D341Med (cell line): Measurements from ENCODE around the gene TMEM186.
"Not testable (repeated sequence)": the region's sequence is repeated elsewhere in the genome, so short reads cannot be mapped to it uniquely, and the experiment has no call there.

Source experiments
- DNase-seq: peaks from one replicate; pipeline ENCODE4 v3.0.0; 2012; ENCODE audit warnings: low spot score

Gene TMEM186, protein sequence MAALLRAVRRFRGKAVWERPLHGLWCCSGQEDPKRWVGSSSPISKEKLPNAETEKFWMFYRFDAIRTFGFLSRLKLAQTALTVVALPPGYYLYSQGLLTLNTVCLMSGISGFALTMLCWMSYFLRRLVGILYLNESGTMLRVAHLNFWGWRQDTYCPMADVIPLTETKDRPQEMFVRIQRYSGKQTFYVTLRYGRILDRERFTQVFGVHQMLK

DNA sequence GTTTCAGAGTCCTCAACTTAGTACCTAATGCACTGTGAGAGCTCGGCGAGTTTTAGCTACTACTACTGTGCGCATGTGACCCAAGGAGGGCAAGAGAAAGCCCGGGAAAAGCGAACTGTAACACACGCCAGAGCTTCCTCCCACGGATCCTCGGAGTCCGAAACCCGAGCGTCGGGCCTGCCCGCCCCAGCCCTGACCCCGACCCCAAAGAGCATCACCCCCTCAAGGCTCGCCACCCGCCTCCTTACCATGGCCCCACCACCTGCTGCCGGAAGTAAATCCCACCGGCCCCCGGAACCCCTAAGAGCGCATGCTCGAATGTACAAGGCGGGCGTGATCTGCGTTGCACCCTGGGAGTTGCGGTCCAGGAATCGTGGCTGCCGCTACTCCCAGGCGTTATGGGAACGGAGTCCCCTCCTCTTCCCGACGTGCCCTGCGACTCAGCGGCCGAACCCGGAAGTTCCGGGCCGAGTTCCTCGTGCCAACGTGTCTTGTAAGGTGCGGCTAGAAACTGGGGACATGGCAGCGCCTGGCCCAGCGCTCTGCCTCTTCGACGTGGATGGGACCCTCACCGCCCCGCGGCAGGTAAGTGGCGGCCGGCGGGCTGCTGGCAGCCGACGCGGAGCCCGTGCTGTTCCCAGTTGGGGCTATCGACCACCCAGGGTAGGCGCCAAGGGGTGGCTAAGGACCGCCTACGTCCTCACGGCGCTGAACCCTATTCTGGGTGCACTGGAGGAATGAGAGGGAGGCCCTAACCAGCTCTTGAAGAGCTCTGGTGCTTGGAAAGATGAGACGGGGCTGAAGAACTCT is at the start of gene TMEM186, which contains the start of gene PMM2:
TSS of gene TMEM186 (minus strand) at position 276 of the 810 bp plus-strand sequence. CDS start at position 251, 25 bp downstream.
TSS of gene PMM2 (plus strand) at position 476 of the 810 bp plus-strand sequence. CDS start at position 520, 44 bp downstream.
- DNase-seq: peak; percentile 96

GRCh38 chr16:8847145-8847544 is 49.7 kb upstream of the TMEM186 start:
- peak; percentile 24 for DNase-seq

- DNase-seq: peak; percentile 12
These were observed 49.0 kb upstream of the TMEM186 start for GRCh38 chr16:8846401-8846932.

DNA sequence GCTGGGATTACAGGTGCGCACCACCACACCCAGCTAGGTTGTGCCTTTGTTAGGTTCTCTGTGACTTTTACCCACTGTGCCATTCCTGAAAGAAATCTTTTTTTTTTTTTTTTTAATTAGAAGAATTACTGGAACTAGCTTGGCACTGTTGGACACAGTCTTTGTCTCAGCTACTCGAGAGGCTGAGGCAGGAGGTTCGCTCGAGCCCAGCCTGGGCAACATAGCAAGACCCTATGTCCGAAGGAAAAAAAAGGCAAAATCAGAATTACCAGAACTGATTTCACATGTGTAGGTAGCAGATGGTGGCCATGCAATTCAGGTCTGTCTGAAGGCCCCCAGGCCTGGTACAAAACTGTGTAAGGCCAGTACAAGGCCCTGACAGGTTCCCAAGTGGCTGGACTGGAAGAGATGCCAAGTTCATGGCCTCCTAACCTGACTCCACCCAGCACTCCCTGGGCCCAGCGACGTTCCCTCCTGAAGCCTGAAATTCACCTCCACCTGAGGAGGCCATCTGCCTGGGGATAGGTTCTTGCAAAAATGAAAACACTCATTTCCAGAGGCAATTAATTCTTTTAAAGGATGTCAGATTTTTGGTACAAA is 48.4 kb upstream of the TMEM186 start:
- DNase-seq: peak; percentile 12

GRCh38 chr16:8843296-8843695 is 45.9 kb upstream of the TMEM186 start:
- not testable (repeated sequence) for DNase-seq

- DNase-seq: not testable (repeated sequence)
These were observed 44.6 kb upstream of the TMEM186 start for GRCh38 chr16:8842016-8842415.

DNA sequence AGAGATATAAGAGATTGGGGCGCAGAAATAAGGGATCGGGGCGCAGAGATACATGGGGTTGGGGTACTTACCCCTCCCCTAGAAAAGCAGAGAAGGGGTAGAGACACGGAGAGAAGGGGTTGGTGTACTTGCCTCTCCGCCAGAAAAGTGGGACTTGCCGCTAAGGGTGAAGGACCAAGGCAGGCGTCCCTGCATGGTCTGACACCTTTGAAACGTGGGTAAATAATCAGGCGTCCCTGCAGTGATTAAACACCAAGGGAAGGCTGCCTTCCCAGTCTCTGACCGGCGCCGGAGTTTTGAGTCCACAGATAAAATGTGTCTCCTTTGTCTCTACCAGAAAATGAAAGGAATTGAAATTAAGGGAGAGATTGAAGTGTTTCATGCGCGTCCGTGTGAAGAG is 40.2 kb upstream of the TMEM186 start:
- not testable (repeated sequence) for DNase-seq

GRCh38 chr16:8836797-8837196 is 39.4 kb upstream of the TMEM186 start:
- DNase-seq: not testable (repeated sequence)

DNA sequence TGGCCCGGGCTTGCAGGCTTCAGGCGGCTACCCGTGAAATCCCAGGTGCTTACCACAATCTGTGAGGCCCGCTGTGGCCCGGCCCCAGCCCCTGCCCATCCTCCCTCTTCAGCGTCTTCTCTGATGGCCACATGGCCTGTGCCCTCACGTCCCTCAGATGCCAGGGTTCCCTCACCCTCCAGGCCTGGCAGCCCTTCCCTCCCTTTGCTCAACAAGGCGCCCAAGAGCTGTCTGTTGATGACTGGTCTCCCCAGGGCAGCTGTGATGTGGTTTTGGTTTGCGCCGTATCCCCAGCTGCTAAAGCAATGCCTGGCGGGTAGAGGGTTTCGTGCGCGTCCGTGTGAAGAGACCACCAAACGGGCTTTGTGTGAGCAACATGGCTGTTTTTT is 35.3 kb upstream of the TMEM186 start:
- DNase-seq: no peak

GRCh38 chr16:8831871-8832716 is 34.7 kb upstream of the TMEM186 start:
- no peak for DNase-seq

DNA sequence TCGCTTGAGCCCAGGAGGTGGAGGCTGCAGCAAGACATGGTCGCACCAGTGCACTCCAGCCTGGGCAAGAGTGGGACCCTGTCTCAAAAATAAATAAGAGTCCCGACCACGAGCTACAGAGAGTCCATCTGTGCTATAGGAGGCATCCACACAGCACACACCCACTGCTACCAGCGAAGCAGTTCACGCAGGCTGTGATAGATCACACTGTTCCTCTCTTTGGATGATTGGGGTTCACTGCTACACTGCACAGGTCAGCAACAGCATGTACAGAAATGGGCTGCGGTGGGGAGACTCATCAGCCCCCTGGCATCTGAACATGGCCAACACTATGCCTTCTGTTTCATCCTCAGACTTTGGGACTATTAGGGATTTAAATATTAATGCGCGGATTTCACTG is 34.0 kb upstream of the TMEM186 start:
- DNase-seq: no peak

- DNase-seq: no peak
These were observed 31.2 kb upstream of the TMEM186 start for GRCh38 chr16:8828541-8829165.

DNA sequence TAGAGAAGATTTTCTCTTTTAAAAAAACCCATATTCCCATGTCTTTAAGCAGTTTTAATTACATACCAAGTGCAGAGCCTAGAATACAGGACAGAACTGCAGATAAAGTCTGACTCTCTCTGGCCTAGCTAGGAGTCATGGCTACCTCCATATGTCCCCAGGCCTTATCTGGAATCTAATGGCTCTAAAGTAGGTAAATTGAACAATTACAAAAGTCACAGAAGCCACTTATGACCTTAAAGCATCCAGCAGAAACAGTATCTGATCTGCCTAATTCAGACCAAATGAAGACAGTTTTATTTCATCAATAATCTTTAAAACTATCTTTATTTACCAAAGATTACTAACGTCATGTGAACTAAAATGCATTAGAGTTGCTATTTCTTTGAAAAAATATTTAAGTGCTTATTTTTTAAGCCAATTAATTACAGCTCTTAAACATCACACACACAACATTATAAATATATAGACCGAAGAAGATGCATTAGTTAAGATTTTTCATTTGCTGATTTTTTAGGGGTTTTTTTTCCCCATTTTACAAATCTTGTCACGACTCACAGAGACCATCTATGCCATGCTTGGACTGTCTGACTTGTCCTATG is 28.9 kb upstream of the TMEM186 start:
- DNase-seq: no peak

- DNase-seq: no peak
These were observed 25.0 kb upstream of the TMEM186 start for GRCh38 chr16:8822403-8822802.

DNA sequence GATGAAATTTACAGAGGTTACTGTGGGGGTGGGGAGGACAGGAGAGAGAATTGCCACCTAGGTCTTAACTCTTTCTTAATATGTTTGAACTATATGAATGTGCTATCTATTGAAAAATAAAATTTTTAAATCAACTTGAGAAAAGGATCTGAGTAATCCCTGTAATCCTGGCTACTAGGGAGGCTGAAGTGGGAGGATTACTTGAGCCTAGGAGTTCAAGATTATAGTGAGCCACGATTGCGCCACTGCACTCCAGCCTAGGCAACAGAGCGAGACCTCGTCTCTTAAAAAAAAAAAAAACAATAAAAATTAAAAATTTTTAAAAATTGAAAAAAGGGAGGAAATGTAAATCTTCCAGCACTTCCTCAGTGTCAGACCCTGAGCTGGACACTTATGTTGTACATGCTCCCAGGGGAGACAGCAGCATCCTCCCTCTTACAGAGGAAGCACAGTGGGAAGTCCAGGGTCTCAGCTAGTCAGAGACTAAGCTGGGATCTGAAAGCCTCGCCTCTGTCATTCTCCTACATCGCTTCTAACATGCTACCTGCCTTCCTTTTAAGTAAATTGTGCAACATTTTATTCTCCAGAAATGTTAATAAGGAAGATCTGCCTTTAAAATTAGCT is 22.1 kb upstream of the TMEM186 start:
- DNase-seq: no peak

- DNase-seq: no peak
These were observed 21.2 kb upstream of the TMEM186 start for GRCh38 chr16:8818504-8819270.

GRCh38 chr16:8816967-8817655 is 19.7 kb upstream of the TMEM186 start:
- no peak for DNase-seq

DNA sequence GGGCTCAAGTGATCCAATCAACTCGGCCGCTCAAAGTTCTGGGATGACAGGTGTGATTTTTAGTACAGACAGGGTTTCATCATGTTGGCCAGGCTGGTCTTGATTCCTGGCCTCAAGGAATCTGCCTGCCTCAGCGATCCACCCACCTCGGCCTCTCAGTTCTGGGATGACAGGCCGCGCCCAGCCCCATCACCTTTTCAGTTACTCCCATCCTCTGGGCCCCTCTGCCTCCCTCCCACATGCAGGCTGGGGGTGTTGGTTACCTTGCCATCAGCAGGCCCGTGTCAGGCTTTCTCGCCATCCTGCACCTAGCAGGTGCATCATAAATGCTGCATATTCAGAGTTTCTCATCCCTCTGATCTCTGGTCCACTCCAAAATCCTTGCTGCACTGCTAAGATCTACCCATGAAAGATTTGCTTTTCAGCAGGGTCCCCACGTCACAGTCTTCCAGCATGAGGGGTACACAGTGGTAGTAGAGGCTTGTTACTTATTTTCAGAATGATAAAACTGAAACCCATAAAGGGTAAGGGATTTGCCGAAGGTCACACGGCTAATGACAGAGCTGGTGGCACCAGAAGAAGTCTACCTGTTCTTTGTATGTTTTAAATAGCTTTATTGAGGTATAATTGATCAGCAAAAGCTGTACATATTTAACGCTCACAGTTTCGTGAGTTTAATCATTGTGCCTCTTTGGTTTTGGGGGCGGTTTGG is 16.8 kb upstream of the TMEM186 start:
- no peak for DNase-seq
